HG02852 (cell line): Measurements from ENCODE around the gene PNMT.

Experiments
- ATAC-seq: cut with Tn5 transposase; IDR thresholded peaks from one replicate; pipeline ENCODE4 v1.9.1; 2021; ENCODE audit warnings: mild to moderate bottlenecking, moderate library complexity; ENCODE audit not compliant: unreplicated experiment

PNMT gene

DNA sequence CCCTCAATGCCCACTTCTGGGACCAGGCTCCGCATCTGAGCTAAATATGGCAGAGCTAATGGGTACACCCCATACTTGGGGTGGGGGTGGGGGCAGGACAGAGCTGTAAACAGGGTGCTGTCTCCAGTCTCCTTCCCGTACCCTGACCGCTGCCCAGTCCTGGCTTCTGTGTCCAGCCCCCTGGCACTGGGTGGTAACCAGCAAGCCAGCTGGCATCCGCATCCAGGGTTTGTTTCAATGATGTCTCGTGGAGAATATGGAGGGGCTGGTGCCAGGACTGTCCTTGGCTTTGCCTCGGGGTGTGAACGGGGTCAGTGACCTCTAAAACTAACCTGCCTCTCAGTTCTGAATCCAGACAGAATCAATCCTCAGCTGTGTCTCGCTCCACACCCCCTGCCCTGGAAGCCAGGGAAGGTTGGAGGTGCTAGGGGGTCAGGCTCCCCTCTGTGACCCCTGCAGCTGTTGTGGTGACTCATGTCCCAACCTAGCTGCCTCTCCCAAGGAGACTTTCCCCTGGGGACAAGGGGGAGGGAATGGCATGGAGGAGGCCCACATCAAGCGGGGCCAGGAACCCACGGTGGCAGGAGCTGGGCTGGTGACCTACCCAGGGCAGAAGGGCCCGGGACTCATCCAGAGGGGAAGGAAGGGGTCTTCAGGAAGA is 1.5 kb upstream of the PNMT start:
- ATAC-seq, result no peak

DNA sequence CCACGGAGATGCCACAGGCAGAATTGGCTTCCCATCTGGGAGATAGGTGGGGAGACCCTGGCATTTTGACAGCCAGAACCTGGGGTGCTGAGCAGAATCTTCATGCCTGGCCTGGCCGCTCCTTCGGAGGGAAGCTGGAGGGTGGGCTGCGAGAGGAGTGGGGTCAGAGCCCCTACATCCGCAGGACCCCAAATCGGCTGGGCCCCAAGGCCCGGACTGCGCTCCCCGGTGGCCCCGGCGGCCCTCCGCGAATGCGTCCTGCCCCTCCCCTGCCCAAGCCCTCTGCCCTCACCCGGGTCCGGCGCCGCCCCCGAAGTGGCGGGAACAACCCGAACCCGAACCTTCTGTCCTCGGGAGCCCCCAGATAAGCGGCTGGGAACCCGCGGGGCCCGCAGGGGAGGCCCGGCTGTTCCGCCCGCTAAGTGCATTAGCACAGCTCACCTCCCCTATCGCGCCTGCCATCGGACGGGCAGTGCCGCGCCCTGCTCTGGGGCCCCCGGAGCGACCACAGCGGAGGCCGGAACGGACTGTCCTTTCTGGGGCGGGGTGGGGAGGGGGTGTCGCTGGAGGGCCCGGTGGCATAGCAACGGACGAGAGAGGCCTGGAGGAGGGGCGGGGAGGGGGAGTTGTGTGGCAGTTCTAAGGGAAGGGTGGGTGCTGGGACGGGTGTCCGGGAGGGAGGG is 850 bp upstream of the PNMT start:
- no peak for ATAC-seq

DNA sequence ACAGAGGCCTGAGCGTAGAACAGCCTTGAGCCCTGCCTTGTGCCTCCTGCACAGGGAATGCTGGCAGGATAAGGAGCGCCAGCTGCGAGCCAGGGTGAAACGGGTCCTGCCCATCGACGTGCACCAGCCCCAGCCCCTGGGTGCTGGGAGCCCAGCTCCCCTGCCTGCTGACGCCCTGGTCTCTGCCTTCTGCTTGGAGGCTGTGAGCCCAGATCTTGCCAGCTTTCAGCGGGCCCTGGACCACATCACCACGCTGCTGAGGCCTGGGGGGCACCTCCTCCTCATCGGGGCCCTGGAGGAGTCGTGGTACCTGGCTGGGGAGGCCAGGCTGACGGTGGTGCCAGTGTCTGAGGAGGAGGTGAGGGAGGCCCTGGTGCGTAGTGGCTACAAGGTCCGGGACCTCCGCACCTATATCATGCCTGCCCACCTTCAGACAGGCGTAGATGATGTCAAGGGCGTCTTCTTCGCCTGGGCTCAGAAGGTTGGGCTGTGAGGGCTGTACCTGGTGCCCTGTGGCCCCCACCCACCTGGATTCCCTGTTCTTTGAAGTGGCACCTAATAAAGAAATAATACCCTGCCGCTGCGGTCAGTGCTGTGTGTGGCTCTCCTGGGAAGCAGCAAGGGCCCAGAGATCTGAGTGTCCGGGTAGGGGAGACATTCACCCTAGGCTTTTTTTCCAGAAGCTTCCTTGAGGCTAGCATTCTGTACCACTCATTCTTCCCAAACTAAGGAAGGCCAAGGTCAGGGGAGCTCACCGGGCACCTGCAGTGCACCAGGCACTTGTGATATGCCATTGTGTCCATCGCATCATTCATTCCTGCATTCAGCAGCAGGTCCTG is 1.9 kb downstream of the PNMT start:
- ATAC-seq, result no peak

DNA sequence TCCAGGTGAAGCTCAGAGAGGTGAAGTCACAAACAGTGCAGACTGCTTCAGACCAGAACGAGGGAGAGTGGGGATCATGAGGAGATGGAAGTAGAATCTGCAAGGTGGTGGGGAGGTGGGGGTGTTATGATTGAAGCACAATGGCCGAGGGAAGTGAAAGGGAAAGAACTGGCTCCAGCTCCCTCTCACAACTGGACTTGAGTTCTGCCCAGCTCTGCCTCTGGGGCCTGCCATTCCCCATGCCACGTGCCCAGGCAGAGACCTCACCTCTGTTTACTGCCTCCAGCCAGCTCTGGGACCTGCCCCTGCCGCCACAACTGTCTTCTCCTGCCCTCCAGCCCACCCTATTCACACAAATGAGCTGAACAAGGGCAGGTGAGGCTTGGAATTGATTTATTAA is 2.5 kb downstream of the PNMT start:
- no peak for ATAC-seq

DNA sequence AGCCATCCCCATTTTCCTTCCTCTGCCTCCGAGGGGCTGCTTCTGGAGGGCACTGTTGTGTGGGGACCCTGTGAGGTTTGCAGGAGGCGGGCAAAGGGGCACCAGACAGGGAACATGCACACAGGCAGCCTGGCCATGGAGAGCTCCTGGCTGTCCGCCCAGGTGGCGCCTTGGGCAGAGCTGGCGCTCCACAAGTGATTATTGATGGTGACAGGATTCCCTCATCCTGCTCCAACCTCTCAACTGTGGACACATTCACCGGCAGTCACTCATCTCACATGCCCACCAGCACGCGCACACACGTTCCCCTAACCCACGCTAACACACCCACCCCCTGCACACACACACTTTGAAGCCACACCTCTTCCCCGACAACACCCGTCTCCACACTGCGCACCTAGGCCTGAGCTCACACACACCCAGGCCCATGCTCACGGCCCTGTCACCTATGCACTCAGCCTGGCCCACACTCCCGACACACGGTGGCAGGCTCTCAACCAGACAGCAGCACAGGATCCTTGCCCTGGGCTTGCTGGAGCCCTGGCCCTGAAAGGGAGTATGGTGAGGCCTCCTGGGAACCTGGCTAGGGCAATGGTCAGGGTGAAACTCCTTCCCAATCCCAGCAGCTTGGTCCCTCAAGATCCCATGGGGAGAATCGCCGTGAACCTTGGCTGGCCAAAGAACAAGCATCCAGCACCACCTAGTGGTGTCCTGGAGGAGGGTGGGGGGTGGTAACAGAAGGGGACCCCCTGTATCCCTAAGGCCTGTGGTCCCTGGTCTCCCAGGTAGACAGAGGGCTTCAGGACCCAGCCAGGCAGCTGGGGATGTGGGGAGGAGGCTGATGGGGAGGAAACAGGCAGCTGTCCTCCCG is 3.6 kb downstream of the PNMT start:
- ATAC-seq, result no peak

DNA sequence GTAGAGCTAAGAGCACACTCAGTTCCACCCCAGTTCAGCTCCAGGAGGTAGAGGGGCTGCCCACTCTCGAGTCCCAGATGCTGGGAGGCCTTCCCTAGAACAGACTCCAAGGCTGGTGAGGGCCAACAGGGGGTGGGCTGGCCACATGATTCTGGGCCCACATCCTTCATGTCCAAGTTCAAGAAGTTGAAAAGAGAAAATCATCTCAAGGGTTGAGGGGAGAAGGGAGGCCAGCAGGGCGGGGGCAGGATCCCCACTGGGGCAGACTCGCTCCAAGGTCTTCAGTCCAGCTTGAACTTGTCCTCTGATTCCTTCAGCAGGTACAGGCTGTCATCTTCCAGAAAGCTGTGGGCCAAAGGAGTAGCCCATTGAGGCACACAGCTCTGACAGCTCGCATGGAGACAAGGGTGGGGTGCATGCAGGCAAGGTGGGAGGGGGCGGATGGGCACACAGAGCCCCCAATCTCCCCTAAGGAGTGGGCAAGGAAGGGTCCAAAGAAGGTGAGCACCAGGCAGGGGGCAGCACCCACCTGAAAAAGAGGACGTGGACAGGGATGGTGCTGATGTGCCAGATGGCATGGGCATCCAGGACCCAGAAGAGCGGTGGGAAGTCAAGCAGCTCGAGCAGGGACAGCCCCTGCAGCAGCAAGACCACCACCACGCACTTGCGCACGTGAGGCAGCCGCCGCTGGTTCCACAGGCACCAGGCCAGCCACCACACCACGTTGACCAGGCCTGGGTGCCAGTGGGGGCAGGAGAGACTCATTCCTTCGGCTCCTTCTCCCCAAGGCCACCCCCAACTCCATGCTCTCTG is 4.5 kb downstream of the PNMT start:
- ATAC-seq, result no peak

DNA sequence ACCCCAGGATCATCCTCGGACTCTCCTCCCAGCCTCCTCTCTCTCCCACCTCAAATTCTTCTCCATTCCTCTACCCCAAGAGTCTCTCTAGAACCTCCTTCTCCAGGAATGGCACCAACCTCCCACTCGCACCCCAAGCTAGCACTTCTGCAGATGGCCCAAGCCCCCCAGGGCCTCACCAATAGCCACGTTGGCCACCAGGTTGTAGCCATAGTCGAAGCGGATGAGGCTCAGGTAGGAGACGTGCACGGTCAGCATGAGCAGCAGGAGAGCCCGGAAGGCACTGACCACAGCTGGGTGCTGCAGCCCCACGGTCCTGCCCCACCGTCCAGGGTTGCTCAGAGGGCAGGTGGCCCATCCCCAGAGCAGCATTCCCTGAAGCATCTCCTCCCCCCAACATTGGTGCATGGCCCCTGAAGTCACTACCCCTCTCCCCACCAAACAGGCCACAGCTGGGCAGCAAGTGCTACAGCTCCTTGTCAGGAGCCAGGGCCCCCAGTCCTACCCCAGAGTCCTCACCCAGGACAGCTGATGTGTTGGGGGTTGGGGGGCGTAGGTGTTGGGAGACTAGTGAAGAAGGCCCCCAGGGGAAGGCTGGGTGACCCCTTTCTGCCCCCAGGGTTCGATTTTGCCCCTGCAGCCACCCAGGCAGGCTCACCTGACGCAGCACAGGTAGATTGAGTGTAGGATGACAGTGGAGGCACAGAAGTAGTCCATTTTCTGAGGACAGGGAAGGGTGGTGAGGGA is 5.3 kb downstream of the PNMT start:
- no peak for ATAC-seq

DNA sequence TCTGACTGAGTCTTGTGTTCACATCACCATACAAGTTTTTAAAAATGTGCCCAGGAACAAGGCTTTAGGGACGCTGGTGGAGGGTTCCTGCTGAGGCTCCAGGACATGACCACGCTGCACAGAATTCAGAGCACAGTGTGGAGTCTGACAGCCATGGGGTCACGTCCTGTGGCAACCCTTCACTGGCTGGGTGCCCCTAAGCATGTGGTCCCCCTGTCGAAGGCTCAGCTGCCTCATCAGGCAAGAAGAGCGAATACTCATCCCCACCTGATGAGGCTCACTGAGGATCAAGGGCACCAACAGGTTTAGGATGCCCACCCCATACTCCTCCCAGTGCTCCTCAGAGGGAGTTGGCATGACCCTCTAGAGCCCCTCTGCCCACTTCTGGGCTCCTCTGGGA is 5.9 kb downstream of the PNMT start:
- no peak for ATAC-seq

DNA sequence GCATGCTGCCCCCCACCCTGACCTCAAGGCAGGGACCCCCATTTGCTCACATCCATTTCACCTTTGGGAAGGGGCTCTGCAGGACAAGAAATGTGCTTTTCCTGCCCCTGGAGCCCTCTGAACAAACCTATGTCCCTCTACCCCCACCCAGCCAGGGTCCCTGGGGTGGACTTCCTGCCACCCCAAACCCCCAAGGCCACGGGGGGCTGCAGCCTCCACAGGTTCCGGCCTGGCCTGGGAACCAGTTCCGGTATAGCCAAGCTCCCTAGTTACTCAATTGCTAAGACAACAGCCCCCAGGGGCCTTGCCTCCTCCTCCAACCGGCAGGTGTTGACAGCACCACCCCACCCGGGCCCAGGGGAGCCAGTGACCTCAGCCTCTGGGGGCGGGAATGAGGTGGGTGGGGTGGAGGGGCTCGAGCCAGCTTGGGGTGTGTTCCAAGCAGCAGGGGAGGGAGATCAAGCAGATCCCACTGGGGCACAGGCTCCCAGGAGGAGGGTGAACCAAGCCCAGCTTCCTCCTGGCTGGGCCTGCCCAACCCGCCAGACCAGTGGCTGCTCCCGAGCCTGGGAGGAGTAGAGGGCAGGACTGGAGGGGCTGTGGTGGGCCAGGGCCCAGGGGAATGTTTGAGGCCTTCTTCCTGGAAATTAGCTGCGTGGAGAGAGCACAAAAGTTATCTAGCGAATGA is 6.6 kb downstream of the PNMT start:
- no peak for ATAC-seq

DNA sequence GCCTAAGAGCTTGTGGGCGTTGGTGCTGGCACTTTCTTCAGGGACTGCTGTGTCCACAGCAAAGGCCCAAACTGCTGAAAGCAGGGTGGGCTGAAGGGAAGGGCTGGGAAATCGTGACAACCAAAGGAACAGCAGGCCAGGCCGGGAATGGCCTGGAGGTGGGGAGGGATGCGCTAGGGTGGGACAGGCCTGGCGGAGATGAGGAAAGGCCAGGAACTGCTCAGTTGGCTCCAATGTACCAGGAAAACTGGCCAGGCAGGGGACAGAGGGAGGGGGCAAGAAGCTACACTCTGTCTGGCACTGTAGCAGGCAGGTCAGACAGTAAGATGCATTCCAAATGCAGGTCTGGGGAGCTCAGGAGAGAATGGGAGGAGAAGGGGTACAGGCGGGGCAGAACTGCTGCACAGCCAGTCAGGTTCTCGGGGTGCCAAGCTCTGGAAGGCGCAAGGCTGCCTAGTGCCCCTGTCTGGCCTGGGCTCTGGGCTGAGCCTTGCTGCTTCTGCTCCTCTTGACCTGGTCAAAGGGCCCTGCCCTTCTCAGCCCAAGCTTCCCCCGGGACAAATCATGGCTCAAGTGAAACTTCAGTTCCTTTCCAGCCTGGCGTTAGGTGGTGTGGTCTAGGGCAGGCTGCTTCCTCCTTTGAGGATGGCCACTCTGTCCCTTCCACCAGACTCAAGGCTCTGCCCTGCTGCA is 7.3 kb downstream of the PNMT start:
- ATAC-seq, result no peak

DNA sequence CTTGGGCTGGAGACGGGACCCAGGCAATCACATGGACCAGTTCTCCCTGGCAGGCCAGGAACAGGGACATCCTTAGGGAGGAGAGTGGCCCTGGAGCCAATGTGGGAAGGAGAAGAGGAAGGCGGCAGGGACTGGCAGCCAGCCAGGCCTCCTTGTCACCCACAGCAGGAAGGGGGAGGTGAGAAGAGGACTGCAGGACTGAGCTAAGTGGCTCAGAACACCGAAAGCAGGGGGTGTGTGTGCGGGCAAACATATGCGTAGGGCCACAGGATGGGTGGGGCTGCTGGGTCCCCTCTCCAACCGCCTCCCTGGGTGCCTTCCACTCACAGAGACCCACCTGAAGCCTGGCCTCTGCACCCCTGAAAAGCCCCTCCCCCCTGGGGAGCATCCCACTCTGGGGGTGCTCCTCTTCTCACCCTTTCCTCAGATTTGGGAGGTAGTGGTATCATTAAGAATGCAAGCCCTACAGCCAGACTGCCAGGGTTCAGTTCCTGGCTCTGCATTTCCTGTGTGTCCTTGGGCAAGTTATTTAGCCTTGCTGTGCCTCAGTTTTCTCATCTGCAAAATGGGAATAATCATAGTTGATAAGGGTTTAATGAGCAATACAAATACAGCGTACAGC is 8.1 kb downstream of the PNMT start:
- no peak for ATAC-seq

DNA sequence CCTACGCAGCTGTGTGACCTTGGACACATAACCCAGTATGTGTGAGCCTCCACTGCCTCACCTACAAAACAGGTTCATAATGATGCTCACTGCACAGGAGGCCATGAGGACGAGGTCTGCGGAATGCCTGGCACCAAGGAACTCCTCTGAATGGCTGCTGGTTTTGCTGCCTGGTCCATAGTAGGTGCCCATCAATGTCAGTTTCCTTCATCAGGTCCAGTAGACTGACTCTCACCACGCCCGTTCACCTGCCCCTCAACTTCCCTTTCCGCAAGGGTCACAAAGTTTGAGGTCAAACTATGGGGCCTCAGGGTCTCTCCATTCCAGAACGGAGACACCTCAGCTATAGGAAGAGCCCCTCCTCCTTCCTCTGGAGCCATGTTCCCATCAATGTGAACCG is 8.8 kb downstream of the PNMT start:
- no peak for ATAC-seq

DNA sequence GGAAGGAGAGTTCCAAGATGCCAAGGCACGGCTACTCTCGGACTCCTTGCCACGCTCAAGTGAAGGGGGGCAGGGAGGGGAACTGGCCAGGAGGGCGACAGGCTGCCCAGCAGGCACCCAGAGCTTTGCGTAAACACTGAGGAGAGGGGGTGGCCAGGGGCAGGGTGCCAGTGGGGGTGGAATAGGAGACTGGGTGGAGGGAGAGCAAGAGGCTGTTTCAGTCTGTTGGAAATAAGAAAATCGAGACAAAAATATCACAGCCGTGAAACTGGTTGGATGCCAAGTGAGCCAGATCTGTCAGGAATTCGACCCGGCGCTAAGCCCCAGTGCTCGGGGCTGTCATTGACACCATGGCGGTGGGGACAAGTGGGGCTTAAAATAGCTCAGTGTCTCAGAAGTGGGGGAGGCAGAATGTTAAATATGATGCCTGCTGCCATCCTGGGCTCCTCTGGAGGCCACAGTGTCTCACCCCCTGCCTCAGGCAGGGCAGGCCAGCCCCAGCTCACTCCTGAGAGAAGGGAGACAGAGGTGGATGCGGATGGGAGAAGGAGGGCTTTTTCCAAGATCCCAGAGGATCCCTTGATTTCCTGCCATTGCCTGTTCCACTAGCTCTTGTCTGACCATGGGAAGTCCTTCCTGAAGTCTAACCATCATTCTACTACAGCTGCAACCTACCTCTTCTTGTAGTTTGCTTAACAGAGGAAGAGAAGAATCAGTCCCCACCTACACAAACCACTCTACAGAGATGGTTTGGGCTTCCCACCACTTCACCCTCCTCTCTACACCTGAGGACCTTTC is 9.5 kb downstream of the PNMT start:
- ATAC-seq, result no peak

DNA sequence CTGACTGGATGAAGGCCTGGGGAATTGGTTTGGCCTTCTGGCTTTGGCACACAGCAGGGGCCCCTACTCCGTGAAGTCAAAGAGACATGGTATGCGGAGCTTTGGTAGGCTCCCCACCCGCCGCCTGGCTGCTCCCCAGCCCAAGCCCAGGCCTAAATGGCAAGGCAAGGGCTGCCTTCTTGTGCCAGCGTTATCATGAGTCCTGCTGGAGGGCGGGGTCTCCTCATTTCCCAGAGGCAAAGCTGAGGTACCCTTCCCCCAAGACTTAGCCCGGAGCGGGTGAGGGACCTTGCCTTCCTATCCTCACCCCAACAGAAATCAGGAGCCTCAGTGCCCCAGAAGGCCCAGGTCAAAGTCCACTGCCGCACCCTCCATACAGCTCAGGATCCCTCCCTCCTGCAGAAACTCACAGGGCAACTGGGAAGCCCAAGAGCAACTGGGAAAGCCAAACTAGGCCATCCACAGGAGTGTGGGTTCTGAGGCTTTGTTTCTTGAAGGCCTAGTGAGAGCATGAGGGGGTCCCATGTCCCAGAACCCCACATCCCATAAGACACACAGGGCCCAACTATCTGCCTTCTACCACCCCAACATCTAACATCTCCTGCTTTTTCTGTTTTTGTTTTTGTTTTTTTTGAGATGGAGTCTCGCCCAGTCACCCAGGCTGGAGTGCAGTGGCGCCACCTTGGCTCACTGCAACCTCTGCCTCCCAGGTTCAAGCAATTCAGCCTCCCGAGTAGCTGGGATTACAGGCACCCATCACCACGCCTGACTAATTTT is 10.3 kb downstream of the PNMT start:
- no peak for ATAC-seq

DNA sequence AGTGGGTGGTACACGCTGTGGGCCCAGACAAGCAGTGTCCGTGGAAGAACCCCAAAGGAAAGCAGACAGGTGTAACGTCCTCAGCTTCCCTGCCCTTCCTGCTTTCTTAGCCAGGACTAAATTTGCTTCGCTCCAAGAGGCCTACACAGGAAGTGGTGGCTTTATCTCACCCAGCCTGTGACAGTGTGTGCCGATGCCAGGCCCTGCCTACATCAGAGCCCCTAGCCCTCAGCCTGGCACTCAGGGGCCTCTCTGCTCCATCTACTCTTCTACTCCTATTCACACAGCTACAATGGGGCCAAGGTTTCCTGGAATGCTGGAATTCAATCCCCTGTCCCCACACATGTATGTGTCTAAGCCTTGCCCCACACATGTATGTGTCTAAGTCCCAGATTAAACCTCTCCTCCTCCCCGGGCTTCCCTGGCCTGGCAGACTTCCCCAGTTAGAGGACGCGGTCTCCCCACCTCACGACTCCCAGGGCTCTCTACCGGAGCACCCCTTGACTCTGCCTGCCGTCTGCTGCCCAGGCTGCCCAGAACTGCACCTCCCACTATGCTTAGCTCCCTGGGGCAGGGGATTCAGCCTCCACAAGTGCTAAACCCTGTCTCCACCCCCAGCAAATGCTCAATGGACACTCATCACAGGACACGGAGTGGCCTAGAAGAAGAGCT is 11.4 kb downstream of the PNMT start:
- ATAC-seq, result no peak
